Measurements from ENCODE around the gene UMAD1.

The UMAD1 gene

GRCh38 chr7:7761974-7762779 is 121.6 kb downstream of the UMAD1 start:
- Histone ChIP-seq H3K36me3 (ENCODE audit: control insufficient read depth, insufficient read depth, low read length) (no peaks in the 10 kb centered on the region), H3K27me3 (ENCODE audit: control insufficient read depth, insufficient read depth, low read length) (no peaks in the 10 kb centered on the region), H3K4me1 (ENCODE audit: control insufficient read depth, insufficient read depth, low read length) (no peaks in the 10 kb centered on the region), H3K27ac (ENCODE audit: low read length) (no peak overlapping the region), H3K9me3 (ENCODE audit: control insufficient read depth, insufficient read depth, low read length) (no peaks in the 10 kb centered on the region), H3K4me3 (ENCODE audit: low read length) (no peak overlapping the region)
- DNase-seq (ENCODE audit: low read depth, low spot score), result no peak
- WGBS (ENCODE audit: insufficient coverage, insufficient read length), result no CpG with 5 or more reads among the region's 9 CpGs

DNA sequence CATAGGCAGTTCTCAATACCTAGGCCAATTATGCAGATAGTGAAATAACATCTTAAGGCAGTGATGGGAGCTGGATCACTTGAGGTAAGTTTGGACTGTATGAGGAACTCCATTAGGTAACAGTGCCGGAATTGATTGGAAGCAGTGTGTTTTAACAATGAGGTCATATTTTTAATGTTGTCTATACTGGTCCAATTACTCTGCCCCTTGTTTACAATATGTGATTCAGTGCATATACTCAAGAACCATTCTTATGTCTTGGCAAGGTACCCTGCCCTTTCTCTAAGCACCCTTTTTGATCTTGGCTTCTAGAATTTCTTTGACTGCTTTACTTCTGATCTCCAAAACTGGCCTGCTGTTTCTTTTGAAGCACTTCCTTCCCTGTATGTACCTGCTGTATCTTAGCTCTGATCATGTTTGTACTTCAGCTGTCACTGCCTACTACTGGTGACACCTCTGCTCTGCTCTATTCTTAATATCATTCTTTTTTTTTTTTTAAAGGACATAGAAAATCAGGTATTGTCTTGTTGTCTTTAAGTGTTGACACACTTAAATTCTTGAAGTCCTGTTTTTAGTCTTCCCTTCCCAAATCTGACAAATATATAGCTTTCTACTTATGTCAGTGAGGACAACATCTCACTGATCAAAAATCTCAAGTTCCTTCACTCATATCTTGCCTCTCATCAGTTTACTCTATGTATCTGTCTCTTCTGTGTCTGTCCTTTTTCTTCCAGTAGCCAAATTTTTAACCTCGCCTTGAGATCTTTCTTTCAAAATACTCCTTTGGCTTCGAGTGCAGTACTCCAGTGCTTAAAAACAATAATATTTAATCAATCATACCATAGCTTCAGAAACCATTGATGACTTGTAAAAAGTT is 124.2 kb downstream of the UMAD1 start:
- Histone ChIP-seq H3K4me3 (ENCODE audit: low read length) (no peak overlapping the region), H3K4me1 (ENCODE audit: control insufficient read depth, insufficient read depth, low read length) (no peaks in the 10 kb centered on the region), H3K27ac (ENCODE audit: low read length) (no peak overlapping the region), H3K36me3 (ENCODE audit: control insufficient read depth, insufficient read depth, low read length) (no peaks in the 10 kb centered on the region), H3K27me3 (ENCODE audit: control insufficient read depth, insufficient read depth, low read length) (no peaks in the 10 kb centered on the region), H3K9me3 (ENCODE audit: control insufficient read depth, insufficient read depth, low read length) (no peaks in the 10 kb centered on the region)
- DNase-seq (ENCODE audit: low read depth, low spot score), result no peak
- WGBS (ENCODE audit: insufficient coverage, insufficient read length), result no CpG with 5 or more reads among the region's 3 CpGs

DNA sequence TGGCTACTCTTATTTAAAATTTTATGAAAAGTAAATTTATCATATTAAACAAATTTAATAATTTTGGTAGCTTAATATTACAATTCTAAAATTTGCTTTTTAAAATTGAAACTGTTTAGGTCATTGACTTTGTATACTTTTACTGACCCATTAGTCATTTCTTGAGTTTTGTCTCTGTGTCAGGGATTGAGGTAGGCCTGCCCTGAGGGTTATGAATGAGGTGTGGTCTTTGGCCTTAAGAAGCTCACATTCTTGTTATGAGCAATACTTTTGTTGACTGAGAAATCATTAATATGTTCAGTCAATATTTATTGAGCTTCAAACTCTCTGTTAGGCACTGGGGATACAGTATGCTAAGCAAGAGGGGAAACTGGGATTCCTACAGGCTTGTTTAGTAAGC is 124.9 kb downstream of the UMAD1 start:
- H3K36me3 ChIP-seq (ENCODE audit: control insufficient read depth, insufficient read depth, low read length), result no peaks in the 10 kb centered on the region
- H3K27me3 ChIP-seq (ENCODE audit: control insufficient read depth, insufficient read depth, low read length), result no peaks in the 10 kb centered on the region
- H3K4me3 ChIP-seq (ENCODE audit: low read length), result no peak overlapping the region
- H3K4me1 ChIP-seq (ENCODE audit: control insufficient read depth, insufficient read depth, low read length), result no peaks in the 10 kb centered on the region
- no peak for DNase-seq (ENCODE audit: low read depth, low spot score)
- no peak overlapping the region for H3K27ac ChIP-seq (ENCODE audit: low read length)
- H3K9me3 ChIP-seq (ENCODE audit: control insufficient read depth, insufficient read depth, low read length), result no peaks in the 10 kb centered on the region

- DNase-seq (ENCODE audit: low read depth, low spot score), result no peak
- H3K36me3 ChIP-seq (ENCODE audit: control insufficient read depth, insufficient read depth, low read length), result no peaks in the 10 kb centered on the region
Measured at GRCh38 chr7:7766671-7767070, 126.1 kb downstream of the UMAD1 start.

DNA sequence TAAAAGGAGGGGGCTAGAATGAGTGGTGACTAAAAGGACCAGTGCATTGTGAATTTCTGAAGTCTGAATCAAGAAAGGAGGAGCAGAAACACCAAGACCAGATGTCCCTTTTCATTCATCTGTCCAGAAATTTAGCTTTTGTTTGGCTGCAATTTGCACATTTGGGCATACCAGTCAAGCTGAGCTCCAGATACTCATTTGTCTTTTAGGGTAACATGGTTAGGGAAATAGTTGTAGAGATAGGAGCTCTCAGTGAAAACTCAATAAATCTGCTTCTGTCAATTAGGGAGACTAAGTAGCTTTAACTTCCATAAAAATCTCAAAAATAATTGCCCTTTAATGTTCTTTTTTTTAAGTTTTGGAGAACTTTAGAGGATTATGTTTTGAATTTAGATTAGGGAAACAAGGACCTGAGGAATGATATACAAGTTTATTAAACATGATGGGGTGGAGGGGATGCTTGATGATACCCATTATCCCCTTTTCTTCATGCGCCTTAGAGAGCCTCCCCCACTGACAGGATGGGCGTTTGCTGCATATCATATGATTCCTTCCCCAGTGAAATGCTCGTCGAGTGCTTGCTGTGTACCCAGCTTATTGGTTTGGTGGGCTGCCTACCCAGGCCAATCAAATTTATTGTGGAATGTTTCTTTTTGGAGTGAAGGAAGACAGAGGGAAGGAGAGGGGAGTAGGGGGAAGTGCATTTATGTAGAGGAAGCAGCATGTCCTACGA is 128.6 kb downstream of the UMAD1 start:
- H3K27ac ChIP-seq (ENCODE audit: low read length), result no peak overlapping the region
- no peak for DNase-seq (ENCODE audit: low read depth, low spot score)
- H3K36me3 ChIP-seq (ENCODE audit: control insufficient read depth, insufficient read depth, low read length), result no peaks in the 10 kb centered on the region
- H3K4me3 ChIP-seq (ENCODE audit: low read length), result no peak overlapping the region
- H3K4me1 ChIP-seq (ENCODE audit: control insufficient read depth, insufficient read depth, low read length), result no peaks in the 10 kb centered on the region
- no peaks in the 10 kb centered on the region for H3K27me3 ChIP-seq (ENCODE audit: control insufficient read depth, insufficient read depth, low read length)
- WGBS (ENCODE audit: insufficient coverage, insufficient read length), result no CpG with 5 or more reads among the region's 5 CpGs
- no peaks in the 10 kb centered on the region for H3K9me3 ChIP-seq (ENCODE audit: control insufficient read depth, insufficient read depth, low read length)

More at GRCh38 chr7:7766671-7767070, 126.1 kb downstream of the UMAD1 start:
- Histone ChIP-seq H3K9me3 (ENCODE audit: control insufficient read depth, insufficient read depth, low read length) (no peaks in the 10 kb centered on the region), H3K27me3 (ENCODE audit: control insufficient read depth, insufficient read depth, low read length) (no peaks in the 10 kb centered on the region), H3K4me3 (ENCODE audit: low read length) (no peak overlapping the region), H3K27ac (ENCODE audit: low read length) (no peak overlapping the region), H3K4me1 (ENCODE audit: control insufficient read depth, insufficient read depth, low read length) (no peaks in the 10 kb centered on the region)

DNA sequence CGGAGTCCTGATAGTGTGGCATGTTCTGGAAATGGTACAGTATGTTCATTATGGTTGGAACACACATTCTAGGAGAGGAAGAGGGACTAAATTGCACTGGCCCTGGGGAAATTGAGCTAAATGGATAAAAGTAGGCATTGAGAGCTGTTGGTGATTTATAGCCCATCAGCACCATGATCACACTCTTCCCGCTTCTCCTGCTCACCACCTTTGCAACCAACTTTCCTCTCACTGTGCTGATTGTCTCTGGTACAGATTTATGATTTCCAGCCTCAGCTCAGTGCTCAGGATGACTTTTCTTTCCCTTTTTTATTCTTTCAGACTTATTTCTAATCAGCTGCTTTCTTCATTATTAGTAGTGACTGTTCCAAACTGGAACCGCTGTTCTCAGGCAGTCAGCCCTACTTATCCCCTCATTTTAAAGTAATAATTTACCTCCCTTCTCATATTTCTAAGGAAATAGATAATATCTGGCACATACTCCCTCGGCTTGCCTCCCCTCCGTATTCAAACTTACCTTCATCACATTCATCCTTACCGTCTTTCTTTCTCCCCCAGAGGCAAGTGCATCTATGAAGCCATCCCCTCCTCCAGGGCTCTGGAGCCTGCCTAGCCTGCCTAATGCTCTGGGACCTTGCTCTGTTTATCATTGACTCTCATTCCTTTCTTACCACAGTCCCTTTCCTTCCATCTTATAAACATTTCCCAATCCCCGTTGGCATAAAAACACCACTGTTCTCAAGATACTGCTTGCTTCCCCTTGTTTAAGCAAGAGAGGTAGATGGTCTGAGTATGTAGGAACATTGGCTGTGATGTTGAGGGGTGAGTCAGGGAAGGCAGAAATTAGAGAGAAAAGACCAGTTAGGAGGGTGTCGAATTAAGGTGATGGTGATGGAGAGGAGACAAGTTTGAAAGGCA is 129.4 kb downstream of the UMAD1 start:
- DNase-seq (ENCODE audit: low read depth, low spot score), result no peak
- H3K9me3 ChIP-seq (ENCODE audit: control insufficient read depth, insufficient read depth, low read length), result no peaks in the 10 kb centered on the region
- no peaks in the 10 kb centered on the region for H3K4me1 ChIP-seq (ENCODE audit: control insufficient read depth, insufficient read depth, low read length)
- H3K27me3 ChIP-seq (ENCODE audit: control insufficient read depth, insufficient read depth, low read length), result no peaks in the 10 kb centered on the region
- H3K27ac ChIP-seq (ENCODE audit: low read length), result no peak overlapping the region
- no peaks in the 10 kb centered on the region for H3K36me3 ChIP-seq (ENCODE audit: control insufficient read depth, insufficient read depth, low read length)
- 100% methylated on average over 5 of the region's 8 CpGs for WGBS (ENCODE audit: insufficient coverage, insufficient read length)
- no peak overlapping the region for H3K4me3 ChIP-seq (ENCODE audit: low read length)

GRCh38 chr7:7771452-7771851 is 130.9 kb downstream of the UMAD1 start:
- Histone ChIP-seq H3K36me3 (ENCODE audit: control insufficient read depth, insufficient read depth, low read length) (no peaks in the 10 kb centered on the region), H3K4me3 (ENCODE audit: low read length) (no peak overlapping the region), H3K27ac (ENCODE audit: low read length) (no peak overlapping the region), H3K9me3 (ENCODE audit: control insufficient read depth, insufficient read depth, low read length) (no peaks in the 10 kb centered on the region), H3K27me3 (ENCODE audit: control insufficient read depth, insufficient read depth, low read length) (no peaks in the 10 kb centered on the region), H3K4me1 (ENCODE audit: control insufficient read depth, insufficient read depth, low read length) (no peaks in the 10 kb centered on the region)
- no peak for DNase-seq (ENCODE audit: low read depth, low spot score)

GRCh38 chr7:7772397-7772821 is 131.9 kb downstream of the UMAD1 start:
- no CpG with 5 or more reads among the region's 6 CpGs for WGBS (ENCODE audit: insufficient coverage, insufficient read length)
- Histone ChIP-seq H3K4me1 (ENCODE audit: control insufficient read depth, insufficient read depth, low read length) (no peaks in the 10 kb centered on the region), H3K4me3 (ENCODE audit: low read length) (no peak overlapping the region), H3K27ac (ENCODE audit: low read length) (no peak overlapping the region), H3K27me3 (ENCODE audit: control insufficient read depth, insufficient read depth, low read length) (no peaks in the 10 kb centered on the region), H3K9me3 (ENCODE audit: control insufficient read depth, insufficient read depth, low read length) (no peaks in the 10 kb centered on the region), H3K36me3 (ENCODE audit: control insufficient read depth, insufficient read depth, low read length) (no peaks in the 10 kb centered on the region)
- no peak for DNase-seq (ENCODE audit: low read depth, low spot score)

GRCh38 chr7:7773334-7774309 is 133.1 kb downstream of the UMAD1 start:
- H3K9me3 ChIP-seq (ENCODE audit: control insufficient read depth, insufficient read depth, low read length), result no peaks in the 10 kb centered on the region

More at GRCh38 chr7:7773334-7774309, 133.1 kb downstream of the UMAD1 start:
- no peak for DNase-seq (ENCODE audit: low read depth, low spot score)
- Histone ChIP-seq H3K36me3 (ENCODE audit: control insufficient read depth, insufficient read depth, low read length) (no peaks in the 10 kb centered on the region), H3K4me1 (ENCODE audit: control insufficient read depth, insufficient read depth, low read length) (no peaks in the 10 kb centered on the region), H3K27ac (ENCODE audit: low read length) (no peak overlapping the region), H3K4me3 (ENCODE audit: low read length) (no peak overlapping the region), H3K27me3 (ENCODE audit: control insufficient read depth, insufficient read depth, low read length) (no peaks in the 10 kb centered on the region)
- no CpG with 5 or more reads among the region's 3 CpGs for WGBS (ENCODE audit: insufficient coverage, insufficient read length)
